Activated naive CD8-positive, alpha-beta T cell treated with anti-CD3 and anti-CD28 coated beads, Interleukin-2, amount 10 ng/mL, durations not matched to agents 7 days and 5 days (primary cell): ENCODE measurements around the gene TLL2. TPM values are rescaled to one million over a fixed set of nuclear protein-coding genes. Genes with fewer than 3 reads are reported as not detected.

ENCODE experiments used
- ATAC-seq: fragments of 150-1000 bp; cut with Tn5 transposase; one replicate; pipeline ENCODE4 v1.10.0; 2021; ENCODE audit warnings: low read depth, moderate library complexity
- POLR2A ChIA-PET: fragments of 350-600 bp; sonication (Branson Sonifier 250); formaldehyde crosslinking; loops from one replicate; lab custom pipeline; 2021; ENCODE audit warnings: antibody characterized with exemption; lab: Charles Lee
- DNase-seq: peaks from one replicate; pipeline ENCODE4 v3.0.0; 2021
- H3K27ac Mint-ChIP-seq: one replicate; pipeline ENCODE4 v1.8.0; 2022; ENCODE audit warnings: mild to moderate bottlenecking, mixed read lengths
- H3K27me3 Mint-ChIP-seq: one replicate; pipeline ENCODE4 v1.8.0; 2022; ENCODE audit warnings: mild to moderate bottlenecking, moderate library complexity, mixed read lengths
- H3K36me3 Mint-ChIP-seq: one replicate; pipeline ENCODE4 v1.8.0; 2021; ENCODE audit warnings: mild to moderate bottlenecking, mixed read lengths
- H3K4me1 Mint-ChIP-seq: one replicate; pipeline ENCODE4 v1.8.0; 2021; ENCODE audit warnings: mixed read lengths
- H3K4me3 Mint-ChIP-seq: one replicate; pipeline ENCODE4 v1.8.0; 2022; ENCODE audit warnings: mild to moderate bottlenecking, moderate library complexity, mixed read lengths
- H3K9me3 Mint-ChIP-seq: one replicate; pipeline ENCODE4 v1.8.0; 2021; ENCODE audit warnings: mixed read lengths
- total RNA-seq, 2 experiments: library from RNA; stranded (reverse); gene quantifications; one replicate each; pipeline ENCODE4 v1.2.3, GENCODE V29; 2021

The TLL2 gene
- total RNA-seq, 2 experiments from 2014 or later: not detected

GRCh38 chr10:96374985-96375830 lies 138.5 kb downstream of the TLL2 start:
- H3K9me3 Mint-ChIP-seq: no peaks in the 10 kb centered on the region
- ATAC-seq (peak; percentile 85), DNase-seq (peak; percentile 79)
- H3K36me3 Mint-ChIP-seq: no peaks in the 10 kb centered on the region
- peaks cover 5% of the 10 kb centered on the region for H3K27me3 Mint-ChIP-seq
- H3K27ac Mint-ChIP-seq: no peak overlapping the region
- POLR2A ChIA-PET: no interaction called here
- H3K4me3 Mint-ChIP-seq: peak overlapping the region; percentile 67
- H3K4me1 Mint-ChIP-seq: peaks cover 5% of the 10 kb centered on the region

DNA sequence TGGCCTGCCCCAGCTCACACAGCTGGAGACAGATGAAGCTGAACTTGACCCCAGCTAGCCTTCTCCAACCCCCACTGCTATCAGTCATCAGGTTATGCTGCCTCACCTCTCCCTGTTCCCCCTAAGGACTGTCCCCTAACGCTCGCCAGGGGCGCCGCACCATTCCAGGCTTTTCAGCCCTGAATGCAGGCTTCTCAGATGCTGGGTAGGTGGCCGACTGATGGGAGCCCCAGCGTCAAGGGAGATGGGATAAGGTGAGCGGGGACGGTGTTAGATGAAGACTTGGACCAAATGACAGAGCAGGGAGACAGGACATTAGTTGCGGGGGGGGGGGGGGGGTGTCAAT lies 139.1 kb downstream of the TLL2 start:
- H3K9me3 Mint-ChIP-seq: no peaks in the 10 kb centered on the region
- no peak for DNase-seq
- peak overlapping the region; percentile 67 for H3K4me3 Mint-ChIP-seq
- H3K27ac Mint-ChIP-seq: no peak overlapping the region
- peaks cover 5% of the 10 kb centered on the region for H3K4me1 Mint-ChIP-seq
- H3K36me3 Mint-ChIP-seq: no peaks in the 10 kb centered on the region
- H3K27me3 Mint-ChIP-seq: peaks cover 5% of the 10 kb centered on the region
- POLR2A ChIA-PET: no interaction called here
- ATAC-seq: no peak

- DNase-seq: no peak
- Mint-ChIP-seq H3K27me3 (peaks cover 5% of the 10 kb centered on the region), H3K27ac (no peak overlapping the region), H3K4me1 (peaks cover 5% of the 10 kb centered on the region), H3K36me3 (no peaks in the 10 kb centered on the region), H3K4me3 (peak overlapping the region; percentile 22), H3K9me3 (no peaks in the 10 kb centered on the region)
- no peak for ATAC-seq
- POLR2A ChIA-PET: no interaction called here
Observed at GRCh38 chr10:96374004-96374403, 139.7 kb downstream of the TLL2 start.

DNA sequence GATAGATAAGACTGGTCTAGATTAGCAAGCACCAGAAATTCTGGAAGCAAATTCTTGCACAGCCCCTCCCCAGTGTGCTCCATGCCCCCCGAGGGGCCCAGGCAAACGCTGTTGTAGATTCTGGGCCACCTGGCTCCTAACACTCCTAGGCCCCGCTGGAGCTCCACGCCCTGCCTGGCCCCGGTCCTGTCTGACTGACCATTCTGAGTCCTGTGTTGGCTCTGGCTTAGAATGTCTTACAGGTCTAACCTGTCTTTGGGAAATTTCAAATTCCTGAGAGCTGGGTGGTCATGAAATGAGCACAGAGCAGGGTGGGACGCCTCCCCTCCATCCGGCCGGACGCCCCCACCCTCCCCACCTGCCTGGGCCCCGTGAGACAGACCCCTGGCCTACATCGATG lies 142.4 kb downstream of the TLL2 start:
- no peak for ATAC-seq
- Mint-ChIP-seq H3K4me1 (peaks cover 5% of the 10 kb centered on the region), H3K9me3 (no peaks in the 10 kb centered on the region), H3K36me3 (no peaks in the 10 kb centered on the region), H3K27me3 (peaks cover 3% of the 10 kb centered on the region), H3K27ac (no peak overlapping the region), H3K4me3 (no peak overlapping the region)
- POLR2A ChIA-PET: no interaction called here
- no peak for DNase-seq

DNA sequence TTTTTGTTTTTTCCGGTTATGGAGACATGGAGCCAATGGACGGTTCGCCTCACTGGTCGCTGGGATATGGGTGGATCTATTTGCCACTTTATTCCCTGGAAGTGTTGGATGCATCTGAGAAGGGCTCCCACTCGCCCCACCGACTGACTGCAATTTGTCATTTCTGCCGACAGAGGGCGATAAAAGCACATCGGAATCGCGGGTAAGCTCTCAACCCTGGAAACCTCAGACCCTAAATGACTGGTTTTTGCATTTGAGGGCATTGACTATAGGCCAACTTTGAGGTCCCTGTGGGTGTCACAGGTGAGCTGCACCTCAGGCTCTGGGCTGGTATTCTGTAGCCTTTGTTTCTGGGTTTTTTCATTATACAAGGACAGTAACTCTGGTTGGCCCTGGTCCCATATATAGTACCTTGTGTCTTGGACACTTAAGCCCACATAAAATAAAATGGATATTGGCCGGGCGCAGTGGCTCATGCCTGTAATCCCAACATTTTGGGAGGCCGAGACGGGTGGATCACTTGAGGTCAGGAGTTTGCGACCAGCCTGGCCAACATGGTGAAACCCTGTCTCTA lies 143.1 kb downstream of the TLL2 start:
- ATAC-seq (peak; percentile 35), DNase-seq (peak; percentile 50)
- POLR2A ChIA-PET: no interaction called here
- Mint-ChIP-seq H3K36me3 (no peaks in the 10 kb centered on the region), H3K4me3 (no peak overlapping the region), H3K9me3 (no peaks in the 10 kb centered on the region), H3K27me3 (peaks cover 3% of the 10 kb centered on the region), H3K4me1 (peaks cover 4% of the 10 kb centered on the region), H3K27ac (no peak overlapping the region)

GRCh38 chr10:96369890-96370583 lies 143.7 kb downstream of the TLL2 start:
- Mint-ChIP-seq H3K36me3 (no peaks in the 10 kb centered on the region), H3K9me3 (no peaks in the 10 kb centered on the region), H3K4me1 (peaks cover 3% of the 10 kb centered on the region), H3K27ac (no peak overlapping the region), H3K27me3 (peaks cover 3% of the 10 kb centered on the region), H3K4me3 (no peak overlapping the region)
- DNase-seq (no peak), ATAC-seq (no peak)
- POLR2A ChIA-PET: no interaction called here

DNA sequence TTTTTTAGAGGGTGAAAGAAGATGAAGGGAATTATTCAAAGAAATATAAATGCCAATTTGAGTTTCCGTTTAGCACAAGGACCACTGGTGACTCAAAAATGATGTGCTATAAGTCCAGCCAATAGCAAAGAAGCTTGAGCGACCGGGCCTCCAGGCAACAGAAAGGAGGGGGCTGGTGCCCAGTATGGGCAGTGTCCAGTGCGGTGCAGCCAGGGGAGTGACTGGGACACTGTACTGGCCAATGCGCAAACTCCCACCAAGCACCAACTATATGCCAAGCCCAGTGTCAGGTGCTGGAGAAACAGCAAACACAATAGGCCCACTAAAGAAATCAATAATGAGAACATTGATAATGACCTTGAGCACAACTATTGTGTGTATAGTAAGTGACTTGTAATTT lies 144.8 kb downstream of the TLL2 start:
- no peak overlapping the region for H3K27ac Mint-ChIP-seq

GRCh38 chr10:96367470-96367869 lies 146.3 kb downstream of the TLL2 start:
- no peak overlapping the region for H3K4me3 Mint-ChIP-seq
- H3K27ac Mint-ChIP-seq: no peak overlapping the region
- H3K27me3 Mint-ChIP-seq: no peaks in the 10 kb centered on the region
- H3K4me1 Mint-ChIP-seq: no peaks in the 10 kb centered on the region
- no peaks in the 10 kb centered on the region for H3K9me3 Mint-ChIP-seq
- H3K36me3 Mint-ChIP-seq: no peaks in the 10 kb centered on the region
- DNase-seq: no peak
- POLR2A ChIA-PET: no interaction called here
- ATAC-seq: no peak

More for the DNA sequence above, 144.8 kb downstream of the TLL2 start:
- DNase-seq (no peak), ATAC-seq (no peak)
- Mint-ChIP-seq H3K36me3 (no peaks in the 10 kb centered on the region), H3K4me3 (no peak overlapping the region), H3K27me3 (peaks cover 3% of the 10 kb centered on the region), H3K9me3 (no peaks in the 10 kb centered on the region), H3K4me1 (no peaks in the 10 kb centered on the region)
- POLR2A ChIA-PET: no interaction called here

- Mint-ChIP-seq H3K27me3 (no peaks in the 10 kb centered on the region), H3K4me1 (no peaks in the 10 kb centered on the region), H3K36me3 (no peaks in the 10 kb centered on the region), H3K4me3 (no peak overlapping the region), H3K9me3 (no peaks in the 10 kb centered on the region), H3K27ac (no peak overlapping the region)
- DNase-seq: no peak
- ATAC-seq: no peak
- POLR2A ChIA-PET: no interaction called here
Observed at GRCh38 chr10:96366508-96366907, 147.2 kb downstream of the TLL2 start.

GRCh38 chr10:96365571-96365970 lies 148.2 kb downstream of the TLL2 start:
- POLR2A ChIA-PET: interaction anchor here (0.5 kb wide), 1 partner anchor 383 kb away, joined by 3 read pairs; no protein-coding TSS in a partner anchor
- no peak for ATAC-seq

DNA sequence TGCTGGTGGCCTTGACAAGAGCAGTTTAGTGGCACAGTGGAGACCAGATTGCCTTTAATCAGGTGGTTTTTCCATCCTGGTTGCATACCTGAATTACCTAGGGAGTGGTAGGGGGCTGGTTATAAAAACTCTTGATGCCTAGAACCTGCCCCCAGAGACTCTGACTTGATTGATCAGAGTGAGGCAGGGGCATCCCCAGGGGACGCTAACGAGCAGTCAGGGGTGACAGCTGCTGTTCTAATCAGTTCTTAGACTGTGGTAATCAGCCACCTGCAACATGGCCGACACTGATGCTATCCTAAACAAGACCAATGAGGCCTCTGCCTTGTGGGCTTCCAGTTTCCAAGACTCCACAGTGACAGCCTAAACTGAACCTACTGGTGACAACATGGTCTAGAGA lies 153.0 kb downstream of the TLL2 start:
- Mint-ChIP-seq H3K9me3 (no peaks in the 10 kb centered on the region), H3K27ac (no peak overlapping the region), H3K27me3 (peaks cover 3% of the 10 kb centered on the region), H3K36me3 (no peaks in the 10 kb centered on the region), H3K4me1 (no peaks in the 10 kb centered on the region), H3K4me3 (no peak overlapping the region)
- ATAC-seq: no peak
- DNase-seq: no peak
- POLR2A ChIA-PET: no interaction called here

More at GRCh38 chr10:96365571-96365970, 148.2 kb downstream of the TLL2 start:
- Mint-ChIP-seq H3K4me1 (no peaks in the 10 kb centered on the region), H3K27me3 (no peaks in the 10 kb centered on the region), H3K4me3 (no peak overlapping the region), H3K36me3 (no peaks in the 10 kb centered on the region), H3K9me3 (no peaks in the 10 kb centered on the region), H3K27ac (no peak overlapping the region)
- DNase-seq: no peak

- DNase-seq (no peak), ATAC-seq (no peak)
- Mint-ChIP-seq H3K27ac (no peak overlapping the region), H3K4me1 (no peaks in the 10 kb centered on the region), H3K27me3 (peaks cover 3% of the 10 kb centered on the region), H3K9me3 (no peaks in the 10 kb centered on the region), H3K4me3 (no peak overlapping the region), H3K36me3 (no peaks in the 10 kb centered on the region)
- POLR2A ChIA-PET: no interaction called here
Observed at GRCh38 chr10:96360331-96360730, 153.4 kb downstream of the TLL2 start.

GRCh38 chr10:96359616-96360015 lies 154.1 kb downstream of the TLL2 start:
- H3K4me3 Mint-ChIP-seq: no peak overlapping the region
- H3K4me1 Mint-ChIP-seq: no peaks in the 10 kb centered on the region
- POLR2A ChIA-PET: no interaction called here
- DNase-seq (no peak), ATAC-seq (no peak)
- no peak overlapping the region for H3K27ac Mint-ChIP-seq
- peaks cover 3% of the 10 kb centered on the region for H3K27me3 Mint-ChIP-seq
- no peaks in the 10 kb centered on the region for H3K9me3 Mint-ChIP-seq
- H3K36me3 Mint-ChIP-seq: no peaks in the 10 kb centered on the region
